HepG2 (cell line): ENCODE measurements around the gene SGMS1. TPM values are rescaled to one million over a fixed set of nuclear protein-coding genes. Genes with fewer than 3 reads are reported as not detected.

ENCODE experiments used
- ARNT2 ChIP-seq: sonication (generic); formaldehyde crosslinking; IDR thresholded peaks from 2 replicates; pipeline ENCODE4 v1.8.0; 2022; ENCODE audit warnings: mild to moderate bottlenecking, low read depth, missing genetic modification reagents, moderate library complexity
- CEBPB ChIP-seq: IDR thresholded peaks from 2 replicates; pipeline ENCODE4 v1.6.1; 2011; ENCODE audit warnings: low read depth, low read length, improper control_type of control experiment, borderline replicate concordance
- DNMT1 ChIP-seq: sonication (generic); formaldehyde crosslinking; IDR thresholded peaks from 2 replicates; pipeline ENCODE4 v1.5.1; 2020; ENCODE audit warnings: mild to moderate bottlenecking, missing genetic modification reagents
- FOXP1 ChIP-seq, 2 experiments: fragments of 450-650 bp in 1 of 2; IDR thresholded peaks; 2 replicates each; pipeline ENCODE4 v1.6.1; 2017 to 2018; ENCODE audit warnings: antibody characterized with exemption in 1 of 2
- HMG20A ChIP-seq: IDR thresholded peaks from 2 replicates; pipeline ENCODE4 v1.6.1; 2016; ENCODE audit warnings: borderline replicate concordance
- KDM5B ChIP-seq: sonication (generic); formaldehyde crosslinking; IDR thresholded peaks from 2 replicates; pipeline ENCODE4 v1.4.0; 2020; ENCODE audit warnings: missing genetic modification reagents, mild to moderate bottlenecking, borderline replicate concordance
- KLF11 ChIP-seq: IDR thresholded peaks from 2 replicates; pipeline ENCODE4 v1.6.1; 2016; ENCODE audit warnings: missing compliant biosample characterization
- LCORL ChIP-seq, 2 experiments: fragments of 450-650 bp in 1 of 2; sonication (generic) in 1 of 2; formaldehyde crosslinking in 1 of 2; IDR thresholded peaks; 2 replicates each; pipeline versions ENCODE4 v1.5.0 to v1.6.1; 2017 to 2020; ENCODE audit warnings: antibody characterized with exemption in 1 of 2, missing genetic modification reagents in 1 of 2
- MEIS1 ChIP-seq: sonication (generic); formaldehyde crosslinking; IDR thresholded peaks from 2 replicates; pipeline ENCODE4 v1.9.0; 2021; ENCODE audit warnings: mild to moderate bottlenecking, missing genetic modification reagents, moderate library complexity, borderline replicate concordance
- PCBP1 ChIP-seq: fragments of 200-400 bp; formaldehyde crosslinking; IDR thresholded peaks from 2 replicates; pipeline ENCODE4 v1.6.1; 2017; ENCODE audit warnings: mild to moderate bottlenecking, low read depth, low read length, borderline replicate concordance
- PHF8 ChIP-seq: sonication (generic); formaldehyde crosslinking; IDR thresholded peaks from 2 replicates; pipeline ENCODE4 v1.5.0; 2020; ENCODE audit warnings: missing genetic modification reagents
- RFXANK ChIP-seq: IDR thresholded peaks from 2 replicates; pipeline ENCODE4 v1.6.1; 2016
- YY1 ChIP-seq: IDR thresholded peaks from 2 replicates; pipeline ENCODE4 v1.6.1; 2011; ENCODE audit warnings: low read length, low read depth, moderate library complexity, mild to moderate bottlenecking; ENCODE audit not compliant: insufficient read depth, insufficient replicate concordance
- ZNF263 ChIP-seq: sonication (generic); formaldehyde crosslinking; IDR thresholded peaks from 2 replicates; pipeline ENCODE4 v1.4.0; 2020; ENCODE audit warnings: missing genetic modification reagents
- ZNF3 ChIP-seq: IDR thresholded peaks from 2 replicates; pipeline ENCODE4 v1.7.0; 2017; ENCODE audit warnings: inconsistent platforms
- ZNF564 ChIP-seq: sonication (generic); formaldehyde crosslinking; IDR thresholded peaks from 2 replicates; pipeline ENCODE4 v1.8.1; 2023; ENCODE audit warnings: mild to moderate bottlenecking, missing genetic modification reagents
- ZNF713 ChIP-seq: sonication (generic); formaldehyde crosslinking; IDR thresholded peaks from 2 replicates; pipeline ENCODE4 v1.4.0; 2020; ENCODE audit warnings: mild to moderate bottlenecking, missing genetic modification reagents
- ZNF792 ChIP-seq: IDR thresholded peaks from 2 replicates; pipeline ENCODE4 v1.6.1; 2016
- polyA plus RNA-seq, 8 experiments: library from polyadenylated mRNA; depleted of rRNA in 3 of 8; stranded (reverse) in 7 of 8; unstranded in 1 of 8; fragments of >200 nt; fragmentation: Illumina TruSeq in 4 of 8; extraction: Trizol in 4 of 8; gene quantifications; 2 replicates each; pipeline versions ENCODE4 v1.2.1 to v1.2.3, GENCODE V29; 2011 to 2016; ENCODE audit warnings: low read depth in 4 of 8, missing spikeins in 1 of 8, mixed read lengths in 1 of 8; ENCODE audit not compliant: insufficient read depth in 1 of 8
- total RNA-seq, 5 experiments: library from RNA; depleted of rRNA; stranded (reverse); fragments of >200 nt; fragmentation: Illumina TruSeq; extraction: Trizol; gene quantifications; 2 replicates each; pipeline ENCODE4 v1.2.3, GENCODE V29; 2016; ENCODE audit warnings: low read depth in 1 of 5
- TF ChIP-seq, protein P1 (sequence below): IDR thresholded peaks from 2 replicates; pipeline ENCODE4 v1.6.1; 2016; ENCODE audit warnings: missing compliant biosample characterization, missing genetic modification reagents, borderline replicate concordance
- TF ChIP-seq, protein P2 (sequence below): sonication (generic); formaldehyde crosslinking; IDR thresholded peaks from 2 replicates; pipeline ENCODE4 v1.9.0; 2021; ENCODE audit warnings: missing genetic modification reagents, borderline replicate concordance
- TF ChIP-seq, protein P3 (sequence below): sonication (generic); formaldehyde crosslinking; conservative IDR thresholded peaks from 2 replicates; pipeline ENCODE4 v1.4.0; 2020; ENCODE audit warnings: missing genetic modification reagents
- TF ChIP-seq, protein P4 (sequence below): sonication (generic); formaldehyde crosslinking; IDR thresholded peaks from 2 replicates; pipeline ENCODE4 v1.8.1; 2023; ENCODE audit warnings: missing genetic modification reagents, mild to moderate bottlenecking, borderline replicate concordance
- TF ChIP-seq, protein P5 (sequence below): sonication (generic); formaldehyde crosslinking; conservative IDR thresholded peaks from 2 replicates; pipeline ENCODE4 v1.8.0; 2022; ENCODE audit warnings: low read depth, missing genetic modification reagents

The SGMS1 gene
- total and polyA plus RNA-seq, 2 of the 13 experiments (the other 11 are each of a cell fraction or from before 2014, with no cell fraction given), result 6.5 to 15.1 TPM

DNA sequence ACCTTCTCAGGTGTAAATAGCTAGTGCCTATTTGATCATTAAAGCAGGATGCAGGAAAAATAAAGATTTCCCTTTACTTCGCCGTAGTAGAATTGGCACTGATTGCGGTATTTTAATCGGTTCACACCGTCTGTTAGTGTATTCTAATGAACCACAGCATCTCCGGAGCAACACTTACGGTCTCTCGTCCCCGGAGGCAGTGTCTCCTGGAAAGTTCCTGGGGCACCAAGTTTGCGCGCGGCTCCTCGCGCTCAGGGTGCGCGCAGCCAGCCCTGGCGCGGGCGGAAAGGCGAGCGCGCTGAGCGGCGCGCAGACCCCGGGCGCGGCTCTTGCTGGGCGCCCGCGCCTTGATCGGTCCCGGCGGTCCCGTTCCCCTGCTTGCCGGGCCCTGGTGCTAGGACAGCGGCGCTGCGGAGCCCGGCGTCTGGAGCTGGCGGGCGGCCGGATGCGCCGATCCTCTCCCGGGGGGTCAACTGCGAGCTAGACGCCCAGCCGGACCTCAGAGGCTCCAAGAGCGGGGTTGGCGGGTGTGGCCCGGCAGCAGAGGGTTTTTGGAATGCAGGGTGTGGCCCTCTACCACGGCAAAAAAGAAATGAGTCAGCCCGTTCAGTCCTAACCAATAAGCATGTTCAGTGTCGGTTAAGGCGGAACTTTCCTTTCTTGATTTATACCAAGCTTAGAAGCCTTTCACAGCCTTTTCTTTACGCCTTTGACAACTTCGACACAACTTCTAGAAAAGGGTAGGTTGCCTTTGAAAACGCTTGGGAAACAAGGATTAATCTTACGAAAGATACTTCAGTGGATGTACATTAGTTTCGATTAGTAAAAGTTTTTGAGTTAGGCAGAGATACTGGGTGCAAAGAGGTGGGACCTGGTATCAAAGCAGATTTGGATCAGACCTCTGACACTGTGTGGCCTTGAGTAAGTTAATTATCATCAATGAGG, 205.6 kb downstream of the SGMS1 start (continued):
- TF ChIP-seq ARNT2 (CRISPR knock-in tag), result no peak
- TF ChIP-seq, protein P1, sequence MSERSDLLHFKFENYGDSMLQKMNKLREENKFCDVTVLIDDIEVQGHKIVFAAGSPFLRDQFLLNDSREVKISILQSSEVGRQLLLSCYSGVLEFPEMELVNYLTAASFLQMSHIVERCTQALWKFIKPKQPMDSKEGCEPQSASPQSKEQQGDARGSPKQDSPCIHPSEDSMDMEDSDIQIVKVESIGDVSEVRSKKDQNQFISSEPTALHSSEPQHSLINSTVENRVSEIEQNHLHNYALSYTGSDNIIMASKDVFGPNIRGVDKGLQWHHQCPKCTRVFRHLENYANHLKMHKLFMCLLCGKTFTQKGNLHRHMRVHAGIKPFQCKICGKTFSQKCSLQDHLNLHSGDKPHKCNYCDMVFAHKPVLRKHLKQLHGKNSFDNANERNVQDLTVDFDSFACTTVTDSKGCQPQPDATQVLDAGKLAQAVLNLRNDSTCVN, result no peak
- no peak for TF ChIP-seq HMG20A (CRISPR knock-in tag)
- 0 out of 2 replicates have a peak, but pooled peaks have one; percentile 32 for TF ChIP-seq ZNF792 (CRISPR knock-in tag)
- TF ChIP-seq, protein P2, sequence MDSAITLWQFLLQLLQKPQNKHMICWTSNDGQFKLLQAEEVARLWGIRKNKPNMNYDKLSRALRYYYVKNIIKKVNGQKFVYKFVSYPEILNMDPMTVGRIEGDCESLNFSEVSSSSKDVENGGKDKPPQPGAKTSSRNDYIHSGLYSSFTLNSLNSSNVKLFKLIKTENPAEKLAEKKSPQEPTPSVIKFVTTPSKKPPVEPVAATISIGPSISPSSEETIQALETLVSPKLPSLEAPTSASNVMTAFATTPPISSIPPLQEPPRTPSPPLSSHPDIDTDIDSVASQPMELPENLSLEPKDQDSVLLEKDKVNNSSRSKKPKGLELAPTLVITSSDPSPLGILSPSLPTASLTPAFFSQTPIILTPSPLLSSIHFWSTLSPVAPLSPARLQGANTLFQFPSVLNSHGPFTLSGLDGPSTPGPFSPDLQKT (CRISPR knock-in tag), result no peak
- no peak for TF ChIP-seq CEBPB
- TF ChIP-seq ZNF564 (CRISPR knock-in tag), result 0 out of 2 replicates have a peak, but pooled peaks have one; percentile 38
- 0 out of 2 replicates have a peak, but pooled peaks have one; percentile 33 for TF ChIP-seq PHF8 (CRISPR knock-in tag)
- no peak for TF ChIP-seq MEIS1 (CRISPR knock-in tag)
- TF ChIP-seq FOXP1 (IDR thresholded peaks at IDR 0.05), result no peak
- no peak for TF ChIP-seq FOXP1 (CRISPR knock-in tag; IDR thresholded peaks at IDR 0.05)
- TF ChIP-seq YY1, result no peak
- no peak for TF ChIP-seq PCBP1
- 0 out of 2 replicates have a peak, but pooled peaks have one; percentile 22 for TF ChIP-seq ZNF263
- TF ChIP-seq, protein P3, sequence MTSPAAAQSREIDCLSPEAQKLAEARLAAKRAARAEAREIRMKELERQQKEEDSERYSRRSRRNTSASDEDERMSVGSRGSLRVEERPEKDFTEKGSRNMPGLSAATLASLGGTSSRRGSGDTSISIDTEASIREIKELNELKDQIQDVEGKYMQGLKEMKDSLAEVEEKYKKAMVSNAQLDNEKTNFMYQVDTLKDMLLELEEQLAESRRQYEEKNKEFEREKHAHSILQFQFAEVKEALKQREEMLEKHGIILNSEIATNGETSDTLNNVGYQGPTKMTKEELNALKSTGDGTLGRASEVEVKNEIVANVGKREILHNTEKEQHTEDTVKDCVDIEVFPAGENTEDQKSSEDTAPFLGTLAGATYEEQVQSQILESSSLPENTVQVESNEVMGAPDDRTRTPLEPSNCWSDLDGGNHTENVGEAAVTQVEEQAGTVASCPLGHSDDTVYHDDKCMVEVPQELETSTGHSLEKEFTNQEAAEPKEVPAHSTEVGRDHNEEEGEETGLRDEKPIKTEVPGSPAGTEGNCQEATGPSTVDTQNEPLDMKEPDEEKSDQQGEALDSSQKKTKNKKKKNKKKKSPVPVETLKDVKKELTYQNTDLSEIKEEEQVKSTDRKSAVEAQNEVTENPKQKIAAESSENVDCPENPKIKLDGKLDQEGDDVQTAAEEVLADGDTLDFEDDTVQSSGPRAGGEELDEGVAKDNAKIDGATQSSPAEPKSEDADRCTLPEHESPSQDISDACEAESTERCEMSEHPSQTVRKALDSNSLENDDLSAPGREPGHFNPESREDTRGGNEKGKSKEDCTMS (CRISPR knock-in tag), result no peak
- TF ChIP-seq LCORL (IDR thresholded peaks at IDR 0.05), result no peak
- 0 out of 2 replicates have a peak, but pooled peaks have one; percentile 34 for TF ChIP-seq LCORL (CRISPR knock-in tag; IDR thresholded peaks at IDR 0.05)
- no peak for TF ChIP-seq KLF11
- no peak for TF ChIP-seq DNMT1 (CRISPR knock-in tag)
- TF ChIP-seq, protein P4, sequence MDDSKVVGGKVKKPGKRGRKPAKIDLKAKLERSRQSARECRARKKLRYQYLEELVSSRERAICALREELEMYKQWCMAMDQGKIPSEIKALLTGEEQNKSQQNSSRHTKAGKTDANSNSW (CRISPR knock-in tag), result no peak
- TF ChIP-seq ZNF3 (CRISPR knock-in tag), result no peak
- no peak for TF ChIP-seq KDM5B (CRISPR knock-in tag)
- no peak for TF ChIP-seq ZNF713 (CRISPR knock-in tag)
- no peak for TF ChIP-seq RFXANK (CRISPR knock-in tag)
- TF ChIP-seq, protein P5, sequence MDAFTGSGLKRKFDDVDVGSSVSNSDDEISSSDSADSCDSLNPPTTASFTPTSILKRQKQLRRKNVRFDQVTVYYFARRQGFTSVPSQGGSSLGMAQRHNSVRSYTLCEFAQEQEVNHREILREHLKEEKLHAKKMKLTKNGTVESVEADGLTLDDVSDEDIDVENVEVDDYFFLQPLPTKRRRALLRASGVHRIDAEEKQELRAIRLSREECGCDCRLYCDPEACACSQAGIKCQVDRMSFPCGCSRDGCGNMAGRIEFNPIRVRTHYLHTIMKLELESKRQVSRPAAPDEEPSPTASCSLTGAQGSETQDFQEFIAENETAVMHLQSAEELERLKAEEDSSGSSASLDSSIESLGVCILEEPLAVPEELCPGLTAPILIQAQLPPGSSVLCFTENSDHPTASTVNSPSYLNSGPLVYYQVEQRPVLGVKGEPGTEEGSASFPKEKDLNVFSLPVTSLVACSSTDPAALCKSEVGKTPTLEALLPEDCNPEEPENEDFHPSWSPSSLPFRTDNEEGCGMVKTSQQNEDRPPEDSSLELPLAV, result no peak
